ENCODE data around the gene ACTR1A. TPM values are rescaled to one million over a fixed set of nuclear protein-coding genes. Genes with fewer than 3 reads are reported as not detected.

The ACTR1A gene
- total RNA-seq, 2 experiments from 2014 or later = 55.5 to 68.3 TPM

DNA sequence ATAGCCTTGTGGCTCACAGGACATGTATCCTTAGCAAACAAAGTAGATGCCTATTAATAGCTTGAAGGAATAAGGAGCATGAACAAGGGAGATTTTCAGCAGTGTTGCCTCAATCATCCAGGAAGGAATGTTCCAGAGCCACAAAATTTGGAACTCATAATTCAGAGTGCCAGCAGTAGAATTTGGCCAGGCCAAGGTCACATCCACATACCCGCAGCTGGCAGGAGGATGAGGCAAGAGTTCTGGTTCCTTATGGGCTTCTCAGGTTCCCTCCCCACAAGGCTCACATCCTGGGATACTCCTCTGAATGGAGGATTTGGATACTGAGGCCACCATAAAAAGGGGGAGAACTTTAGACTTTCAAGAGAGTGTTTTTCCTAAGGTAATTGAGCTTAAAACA is 47.0 kb upstream of the ACTR1A start:
- Histone ChIP-seq H3K4me3 (ENCODE audit: low read depth, low read length, poor library complexity, severe bottlenecking) (no peak overlapping the region), H3K4me1 (ENCODE audit: insufficient read depth, low read length, poor library complexity, severe bottlenecking) (no peaks in the 10 kb centered on the region), H3K9me2 (ENCODE audit: insufficient read depth, low read length) (no peaks in the 10 kb centered on the region), H3K36me3 (ENCODE audit: insufficient read depth, low read length) (peaks cover 19% of the 10 kb centered on the region; the same call in 1 of the 2 replicates), H3K4me2 (ENCODE audit: low read length) (no peak overlapping the region), H3K79me2 (ENCODE audit: insufficient read depth, low read depth, low read length) (no peaks in the 10 kb centered on the region), H2AFZ (ENCODE audit: low read length) (no peak overlapping the region), H3K27ac (ENCODE audit: low read depth, low read length, poor library complexity, severe bottlenecking) (no peak overlapping the region), H4K20me1 (ENCODE audit: insufficient read depth, low read length) (no peaks in the 10 kb centered on the region), H3K9me3 (ENCODE audit: low read length) (no peaks in the 10 kb centered on the region)
- no peak for DNase-seq (ENCODE audit: low spot score)
- intact Hi-C loops (cut with micrococcal nuclease; ENCODE audit: unreplicated experiment) = no loop called here
- no peak for TF ChIP-seq EZH2phosphoT487 (IDR thresholded peaks at IDR 0.05; ENCODE audit: borderline replicate concordance, low read depth, low read length)
- TF ChIP-seq, protein P1, sequence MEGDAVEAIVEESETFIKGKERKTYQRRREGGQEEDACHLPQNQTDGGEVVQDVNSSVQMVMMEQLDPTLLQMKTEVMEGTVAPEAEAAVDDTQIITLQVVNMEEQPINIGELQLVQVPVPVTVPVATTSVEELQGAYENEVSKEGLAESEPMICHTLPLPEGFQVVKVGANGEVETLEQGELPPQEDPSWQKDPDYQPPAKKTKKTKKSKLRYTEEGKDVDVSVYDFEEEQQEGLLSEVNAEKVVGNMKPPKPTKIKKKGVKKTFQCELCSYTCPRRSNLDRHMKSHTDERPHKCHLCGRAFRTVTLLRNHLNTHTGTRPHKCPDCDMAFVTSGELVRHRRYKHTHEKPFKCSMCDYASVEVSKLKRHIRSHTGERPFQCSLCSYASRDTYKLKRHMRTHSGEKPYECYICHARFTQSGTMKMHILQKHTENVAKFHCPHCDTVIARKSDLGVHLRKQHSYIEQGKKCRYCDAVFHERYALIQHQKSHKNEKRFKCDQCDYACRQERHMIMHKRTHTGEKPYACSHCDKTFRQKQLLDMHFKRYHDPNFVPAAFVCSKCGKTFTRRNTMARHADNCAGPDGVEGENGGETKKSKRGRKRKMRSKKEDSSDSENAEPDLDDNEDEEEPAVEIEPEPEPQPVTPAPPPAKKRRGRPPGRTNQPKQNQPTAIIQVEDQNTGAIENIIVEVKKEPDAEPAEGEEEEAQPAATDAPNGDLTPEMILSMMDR (conservative IDR thresholded peaks at IDR 0.05; ENCODE audit: low read length) = no peak
- POLR2A ChIA-PET = interaction anchor here (1.5 kb wide), 1 partner anchor 45 kb away, joined by 3 read pairs; no protein-coding TSS in a partner anchor
- BruUV-seq (replicated peaks) = no TSS peak
- CTCF ChIA-PET (ENCODE audit: unreplicated experiment) = no interaction called here

DNA sequence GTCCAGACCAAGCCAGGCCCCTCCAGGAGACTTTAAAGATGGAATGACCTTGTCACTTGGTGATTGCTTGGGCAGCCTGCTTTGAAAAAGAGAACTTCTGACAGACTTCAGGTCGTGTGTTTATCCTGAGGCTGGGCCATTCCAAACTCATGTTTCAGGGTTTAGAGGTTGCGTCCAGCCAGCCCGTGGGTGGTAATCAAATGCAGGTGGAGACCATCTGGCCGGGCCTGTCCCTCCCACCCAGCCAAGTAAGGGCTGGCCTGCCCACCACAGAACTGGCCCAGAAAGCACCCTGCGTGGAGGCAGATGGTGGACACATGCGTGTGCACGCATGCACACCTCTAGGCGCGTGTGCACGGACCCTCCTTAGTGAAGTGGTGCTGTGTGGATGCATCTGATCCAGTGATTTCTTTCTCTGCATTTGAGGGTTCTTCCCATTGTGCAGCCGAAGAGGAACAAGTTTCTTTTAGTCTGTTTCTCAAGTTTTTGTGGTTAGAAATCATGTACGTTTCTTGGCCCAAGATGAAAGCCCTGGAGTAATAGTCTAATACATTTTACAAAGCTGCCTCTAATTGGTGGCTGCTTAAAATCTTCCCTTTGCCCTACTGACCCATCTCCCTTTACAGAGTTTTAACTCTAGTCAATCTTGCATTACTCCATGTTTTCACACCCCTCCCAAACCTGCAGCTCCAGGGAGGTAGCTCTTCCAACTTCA is 44.3 kb upstream of the ACTR1A start:
- no peak overlapping the region for H2AFZ ChIP-seq (ENCODE audit: low read length)
- TF ChIP-seq EZH2phosphoT487 (IDR thresholded peaks at IDR 0.05; ENCODE audit: borderline replicate concordance, low read depth, low read length) = no peak
- TF ChIP-seq, protein P1 (conservative IDR thresholded peaks at IDR 0.05; ENCODE audit: low read length) = no peak
- no peak for DNase-seq (ENCODE audit: low spot score)
- ChIA-PET CTCF (ENCODE audit: unreplicated experiment) (no interaction called here), POLR2A (interaction anchor here (0.5 kb wide), 1 partner anchor 642 kb away, joined by 5 read pairs; no protein-coding TSS in a partner anchor)
- intact Hi-C loops (cut with micrococcal nuclease; ENCODE audit: unreplicated experiment) = no loop called here
- no peaks in the 10 kb centered on the region for H3K9me3 ChIP-seq (ENCODE audit: low read length)
- H3K27ac ChIP-seq (ENCODE audit: low read depth, low read length, poor library complexity, severe bottlenecking) = no peak overlapping the region
- H3K4me3 ChIP-seq (ENCODE audit: low read depth, low read length, poor library complexity, severe bottlenecking) = no peak overlapping the region
- H3K79me2 ChIP-seq (ENCODE audit: insufficient read depth, low read depth, low read length) = no peaks in the 10 kb centered on the region
- H4K20me1 ChIP-seq (ENCODE audit: insufficient read depth, low read length) = no peaks in the 10 kb centered on the region
- H3K9me2 ChIP-seq (ENCODE audit: insufficient read depth, low read length) = no peaks in the 10 kb centered on the region
- no peak overlapping the region for H3K4me2 ChIP-seq (ENCODE audit: low read length)
- no TSS peak for BruUV-seq (replicated peaks)
- peaks cover 12% of the 10 kb centered on the region; the same call in 1 of the 2 replicates for H3K36me3 ChIP-seq (ENCODE audit: insufficient read depth, low read length)
- H3K4me1 ChIP-seq (ENCODE audit: insufficient read depth, low read length, poor library complexity, severe bottlenecking) = no peaks in the 10 kb centered on the region

DNA sequence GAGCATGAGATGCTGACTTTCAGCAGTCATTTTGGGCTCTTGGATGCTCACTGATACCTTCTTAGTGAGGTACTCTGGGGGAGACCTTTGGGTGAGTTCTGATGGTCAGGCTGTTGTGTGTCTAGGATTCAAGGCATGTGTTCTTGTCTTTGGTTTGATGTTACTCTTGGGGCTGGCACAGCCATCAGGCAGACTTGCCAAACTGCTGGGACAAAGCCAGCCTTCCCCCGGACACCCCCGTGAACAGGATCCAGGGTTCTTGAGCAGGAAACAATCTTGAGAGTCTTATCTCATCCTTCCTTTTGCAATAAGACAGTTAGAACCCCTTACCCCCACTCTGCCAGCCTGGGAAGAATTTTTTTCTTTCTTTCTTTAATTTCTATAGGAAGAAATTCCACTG is 43.5 kb upstream of the ACTR1A start:
- Histone ChIP-seq H3K4me1 (ENCODE audit: insufficient read depth, low read length, poor library complexity, severe bottlenecking) (no peaks in the 10 kb centered on the region), H2AFZ (ENCODE audit: low read length) (no peak overlapping the region), H3K9me3 (ENCODE audit: low read length) (no peaks in the 10 kb centered on the region), H4K20me1 (ENCODE audit: insufficient read depth, low read length) (no peaks in the 10 kb centered on the region), H3K79me2 (ENCODE audit: insufficient read depth, low read depth, low read length) (no peaks in the 10 kb centered on the region), H3K36me3 (ENCODE audit: insufficient read depth, low read length) (peaks cover 10% of the 10 kb centered on the region; the same call in 1 of the 2 replicates), H3K4me2 (ENCODE audit: low read length) (no peak overlapping the region), H3K27ac (ENCODE audit: low read depth, low read length, poor library complexity, severe bottlenecking) (no peak overlapping the region), H3K4me3 (ENCODE audit: low read depth, low read length, poor library complexity, severe bottlenecking) (no peak overlapping the region), H3K9me2 (ENCODE audit: insufficient read depth, low read length) (no peaks in the 10 kb centered on the region)
- no TSS peak for BruUV-seq (replicated peaks)
- ChIA-PET POLR2A (no interaction called here), CTCF (ENCODE audit: unreplicated experiment) (no interaction called here)
- intact Hi-C loops (cut with micrococcal nuclease; ENCODE audit: unreplicated experiment) = no loop called here
- no peak for TF ChIP-seq EZH2phosphoT487 (IDR thresholded peaks at IDR 0.05; ENCODE audit: borderline replicate concordance, low read depth, low read length)
- TF ChIP-seq, protein P1 (conservative IDR thresholded peaks at IDR 0.05; ENCODE audit: low read length) = no peak
- no peak for DNase-seq (ENCODE audit: low spot score)
